GM21576 (cell line): Measurements from ENCODE around the gene VEGFD.
"Not testable (repeated sequence)": the region's sequence is repeated elsewhere in the genome, so short reads cannot be mapped to it uniquely, and the experiment has no call there.

Source experiments
- ATAC-seq: cut with Tn5 transposase; IDR thresholded peaks from one replicate; pipeline ENCODE4 v1.9.1; 2021; ENCODE audit warnings: mild to moderate bottlenecking, moderate library complexity; ENCODE audit not compliant: unreplicated experiment

Gene VEGFD

GRCh38 chrX:15314472-15314871 lies 69.7 kb downstream of the VEGFD start:
- ATAC-seq = no peak

DNA sequence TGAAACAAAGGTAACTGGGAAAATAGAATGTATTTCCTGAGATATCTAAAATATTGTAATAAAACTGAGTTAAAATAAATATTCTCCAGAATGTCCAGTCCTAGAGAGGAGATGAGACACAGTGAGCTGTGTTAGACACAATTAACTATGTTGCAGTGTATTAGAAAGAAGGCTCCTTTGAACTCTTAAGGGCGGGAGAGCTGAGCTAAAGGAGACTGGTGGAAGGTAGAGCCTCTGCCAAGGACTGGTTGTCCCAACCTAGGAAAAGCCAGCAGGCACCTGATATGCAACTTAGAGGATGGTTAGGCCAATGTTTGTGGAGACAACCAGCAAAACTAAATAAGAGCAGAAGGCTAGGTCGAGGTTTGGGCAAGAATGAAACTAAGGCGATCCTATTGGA lies 73.1 kb downstream of the VEGFD start:
- no peak for ATAC-seq

DNA sequence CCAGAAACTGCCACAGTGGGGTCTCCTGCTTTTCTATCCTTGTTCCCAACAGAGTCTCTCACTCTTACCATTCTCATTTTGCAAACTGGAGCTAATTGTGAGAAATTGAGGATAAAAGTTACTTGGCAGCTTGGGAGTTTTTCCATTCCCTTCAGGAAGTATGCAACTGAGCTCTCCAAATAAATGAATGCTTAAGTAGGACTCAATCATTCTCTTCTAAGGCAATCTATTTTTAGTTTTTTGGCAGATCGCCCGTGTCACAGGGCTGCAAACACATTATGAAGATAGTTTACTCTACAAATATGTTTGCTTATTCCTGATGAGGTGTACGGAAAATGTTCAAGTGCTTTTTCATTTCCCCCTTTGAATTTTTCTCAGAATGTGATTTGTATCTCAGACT lies 74.1 kb downstream of the VEGFD start:
- ATAC-seq = no peak

DNA sequence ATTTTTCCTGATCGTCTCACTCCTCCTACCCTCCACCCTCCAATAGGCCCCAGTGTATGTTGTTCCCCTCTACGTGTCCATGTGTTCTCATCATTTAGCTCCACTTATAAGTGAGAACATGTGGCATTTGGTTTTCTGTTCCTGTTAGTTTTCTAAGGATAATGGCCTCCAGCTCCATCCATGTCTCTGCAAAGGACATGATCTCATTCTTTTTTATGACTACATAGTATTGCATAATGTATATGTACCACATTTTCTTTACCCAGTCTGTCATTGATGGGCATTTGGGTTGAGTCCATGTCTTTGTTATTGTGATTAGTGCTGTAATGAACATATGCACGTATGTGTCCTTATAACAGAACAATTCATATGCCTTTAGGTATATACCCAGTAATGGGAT lies 78.3 kb downstream of the VEGFD start:
- not testable (repeated sequence) for ATAC-seq

- ATAC-seq = no peak
Measured at GRCh38 chrX:15301924-15302323, 82.3 kb downstream of the VEGFD start.

DNA sequence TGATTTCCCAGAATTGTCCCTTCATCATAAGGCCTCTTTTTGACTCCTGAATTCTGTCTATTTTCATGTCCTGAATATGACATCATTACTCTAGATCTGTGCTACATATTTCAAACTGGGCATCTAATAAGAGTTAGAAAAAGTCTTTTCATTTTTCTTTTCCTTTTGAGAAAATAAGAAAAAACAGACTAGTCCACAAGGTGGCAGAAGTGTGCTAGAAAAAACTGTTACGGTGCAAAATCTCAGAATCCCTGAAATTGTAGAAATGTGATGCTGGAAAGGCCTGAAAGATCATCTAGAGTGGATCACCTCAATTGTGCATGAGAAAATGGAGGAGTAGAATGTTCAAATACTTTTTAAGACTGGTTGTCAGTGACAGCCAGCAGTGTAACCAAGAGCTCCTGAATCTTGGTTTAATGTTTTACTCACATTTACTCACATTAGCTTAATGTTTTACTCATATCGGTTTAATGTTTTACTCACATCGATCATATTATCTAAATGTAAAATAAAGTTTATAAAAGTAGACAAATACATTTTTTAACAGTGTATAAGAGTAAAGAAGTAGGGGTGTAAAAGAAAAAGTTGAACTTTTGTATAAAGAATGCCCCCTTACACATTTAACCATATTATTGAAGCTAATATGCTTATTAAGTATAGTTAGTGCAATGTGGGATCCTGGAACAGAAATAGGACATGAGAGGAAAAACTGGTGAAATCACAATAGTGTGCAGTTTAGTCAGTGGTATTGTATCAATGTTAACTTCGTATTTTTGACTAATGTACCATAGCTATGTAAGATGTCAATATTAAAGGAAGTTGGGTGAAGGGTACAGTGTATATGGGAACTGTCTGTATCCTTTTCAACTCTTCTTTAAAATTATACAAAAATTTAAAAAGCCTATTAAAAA lies 84.0 kb downstream of the VEGFD start:
- no peak for ATAC-seq

DNA sequence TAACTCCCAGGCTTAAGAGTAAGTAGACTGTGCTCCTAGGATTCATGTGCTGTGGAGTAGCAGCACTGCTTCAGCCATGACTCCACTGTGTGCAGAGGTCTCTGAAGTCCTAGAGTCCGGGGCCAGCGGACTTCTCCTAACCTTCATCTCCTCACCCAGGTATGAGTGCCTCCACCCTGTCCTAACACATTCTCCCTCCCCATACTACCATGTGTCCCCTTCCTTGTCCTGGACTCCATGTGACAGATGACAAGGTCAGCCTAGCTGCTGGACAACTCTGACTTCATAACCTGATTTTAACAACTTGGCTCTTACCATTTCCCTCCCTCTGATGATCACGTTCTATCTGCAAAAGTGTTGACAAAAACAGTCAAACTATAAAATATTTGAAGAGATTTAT lies 85.4 kb downstream of the VEGFD start:
- no peak for ATAC-seq

- ATAC-seq = no peak
Measured at GRCh38 chrX:15298201-15298600, 86.0 kb downstream of the VEGFD start.
